Liver (tissue), 9 donors: ENCODE data around the gene MSLN. TPM values are rescaled to one million over a fixed set of nuclear protein-coding genes. Genes with fewer than 3 reads are reported as not detected.

Experiments used
- DNase-seq: peaks from one replicate; pipeline ENCODE4 v3.0.0-alpha.2; 2017; ENCODE audit warnings: low spot score
- H3K27ac ChIP-seq, 2 donors: one replicate each; pipeline ENCODE4 v1.7.0; 2013; ENCODE audit warnings: inconsistent platforms in 2 of 2, low read length in 2 of 2, control low read depth in 1 of 2, low read depth in 1 of 2, mild to moderate bottlenecking in 1 of 2
- H3K27me3 ChIP-seq, 4 donors: one replicate each; pipeline versions ENCODE4 v1.6.1 to v1.7.0; 2013; ENCODE audit warnings: low read length in 3 of 4, inconsistent platforms in 1 of 4, mild to moderate bottlenecking in 1 of 4, moderate library complexity in 1 of 4; ENCODE audit not compliant: control insufficient read depth in 4 of 4, insufficient read depth in 4 of 4
- H3K36me3 ChIP-seq, 4 donors: one replicate each; pipeline versions ENCODE4 v1.6.1 to v1.7.0; 2013; ENCODE audit warnings: low read length in 3 of 4, mild to moderate bottlenecking in 3 of 4, low read depth in 1 of 4, moderate library complexity in 1 of 4; ENCODE audit not compliant: control insufficient read depth in 4 of 4, insufficient read depth in 3 of 4
- H3K4me1 ChIP-seq, 4 donors: one replicate each; pipeline versions ENCODE4 v1.6.1 to v1.7.0; 2013; ENCODE audit warnings: low read length in 3 of 4, mild to moderate bottlenecking in 3 of 4, moderate library complexity in 1 of 4; ENCODE audit not compliant: control insufficient read depth in 4 of 4, insufficient read depth in 4 of 4
- H3K4me3 ChIP-seq, 3 donors: one replicate each; pipeline versions ENCODE4 v1.6.1 to v1.7.0; 2013; ENCODE audit warnings: low read length in 3 of 3, control low read depth in 1 of 3, low read depth in 1 of 3, mild to moderate bottlenecking in 1 of 3
- H3K9ac ChIP-seq, 2 donors: one replicate each; pipeline ENCODE4 v1.7.0; 2013; ENCODE audit warnings: low read length in 2 of 2, mild to moderate bottlenecking in 2 of 2, moderate library complexity in 2 of 2, control low read depth in 1 of 2, low read depth in 1 of 2
- H3K9me3 ChIP-seq, 4 donors: one replicate each; pipeline versions ENCODE4 v1.6.1 to v1.7.0; 2013; ENCODE audit warnings: low read length in 3 of 4; ENCODE audit not compliant: control insufficient read depth in 4 of 4
- EGR1 ChIP-seq, 2 donors: IDR thresholded peaks; 2 replicates each; pipeline ENCODE4 v1.6.1; 2016 to 2018; ENCODE audit warnings: antibody characterized with exemption in 2 of 2, low read depth in 2 of 2
- FOXA1 ChIP-seq: IDR thresholded peaks from 2 replicates; pipeline ENCODE4 v1.6.1; 2016; ENCODE audit warnings: antibody characterized with exemption
- FOXA2 ChIP-seq: IDR thresholded peaks from 2 replicates; pipeline ENCODE4 v1.6.1; 2016; ENCODE audit warnings: antibody characterized with exemption
- GABPA ChIP-seq, 2 donors: IDR thresholded peaks in 1 of 2; conservative IDR thresholded peaks in 1 of 2; 2 replicates each; pipeline ENCODE4 v1.6.1; 2016; ENCODE audit warnings: antibody characterized with exemption in 2 of 2, mild to moderate bottlenecking in 1 of 2, moderate library complexity in 1 of 2
- HNF4A ChIP-seq, 2 donors: conservative IDR thresholded peaks; 2 replicates each; pipeline ENCODE4 v1.6.1; 2016; ENCODE audit warnings: antibody characterized with exemption in 2 of 2, mild to moderate bottlenecking in 2 of 2
- JUND ChIP-seq, 2 donors: IDR thresholded peaks; 2 replicates each; pipeline ENCODE4 v1.6.1; 2016; ENCODE audit warnings: antibody characterized with exemption in 2 of 2
- NR2F2 ChIP-seq: IDR thresholded peaks from 2 replicates; pipeline ENCODE4 v1.6.1; 2016; ENCODE audit warnings: antibody characterized with exemption
- RXRA ChIP-seq, 2 donors: IDR thresholded peaks; 2 replicates each; pipeline ENCODE4 v1.6.1; 2017 to 2018; ENCODE audit warnings: antibody characterized with exemption in 2 of 2, mild to moderate bottlenecking in 1 of 2
- SP1 ChIP-seq: IDR thresholded peaks from 2 replicates; pipeline ENCODE4 v1.6.1; 2018; ENCODE audit warnings: antibody characterized with exemption, mild to moderate bottlenecking
- TAF1 ChIP-seq: conservative IDR thresholded peaks from 2 replicates; pipeline ENCODE4 v1.6.1; 2016; ENCODE audit warnings: antibody characterized with exemption, mild to moderate bottlenecking
- WGBS: extraction: QIAGEN DNeasy Blood & Tissue Kit; methylation state at CpG from one replicate; pipeline ENCODE4 v1.1.7; 2013; 5-methylcytosine and 5-hydroxymethylcytosine counted together
- polyA plus RNA-seq, 2 donors: library from polyadenylated mRNA; stranded (reverse) in 1 of 2; unstranded in 1 of 2; fragments of 200-250 nt in 1 of 2; fragments of >200 nt in 1 of 2; fragmentation: Nextera tagmentation in 1 of 2; extraction: Ambion mirVana in 1 of 2; gene quantifications; one replicate each; pipeline versions ENCODE4 v1.2.1 to v1.2.3, GENCODE V29; 2013 to 2015
- total RNA-seq, 2 donors: library from RNA; depleted of rRNA; stranded (reverse); fragments of >200 nt; gene quantifications; one replicate each; pipeline ENCODE4 v1.2.3, GENCODE V29; 2014
- TF ChIP-seq, protein P1 (sequence below): IDR thresholded peaks from 2 replicates; pipeline ENCODE4 v1.6.1; 2016; ENCODE audit warnings: antibody characterized with exemption
- TF ChIP-seq, protein P2 (sequence below): fragments of 150-350 bp; IDR thresholded peaks from 2 replicates; pipeline ENCODE4 v1.5.1; 2017; ENCODE audit warnings: improper control_type of control experiment, low read depth, low read length; ENCODE audit not compliant: missing input control
- TF ChIP-seq, protein P3 (sequence below): IDR thresholded peaks from 2 replicates; pipeline ENCODE4 v1.6.1; 2016; ENCODE audit warnings: antibody characterized with exemption
- donor health status: healthy.
- donor health status: healthy.
- donor health status: healthy.
- donor health status: healthy.
- donor health status: healthy.

The MSLN gene
- total and polyA plus RNA-seq, 4 donors, result 0.03 to 0.65 (median 0.08) TPM; not detected in 1

DNA sequence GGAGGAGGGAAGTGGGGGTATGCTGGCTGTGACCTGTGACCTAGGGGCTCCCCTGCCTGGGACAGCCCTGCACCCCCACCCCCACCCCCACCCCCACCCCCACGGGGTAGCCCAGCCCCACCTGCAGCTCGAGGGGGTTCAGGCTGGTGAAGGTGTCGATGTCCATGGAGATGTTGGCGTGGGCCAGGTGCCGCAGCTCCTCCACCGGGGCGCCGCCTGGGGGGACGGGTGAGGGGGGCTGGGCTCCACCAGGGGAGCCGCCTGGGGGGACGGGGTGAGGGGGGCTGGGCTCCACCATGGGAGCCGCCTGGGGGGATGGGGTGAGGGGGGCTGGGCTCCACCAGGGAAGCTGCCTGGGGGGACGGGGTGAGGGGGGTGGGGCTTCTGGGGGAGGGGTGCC lies 9.9 kb downstream of the MSLN start:
- Histone ChIP-seq H3K9ac (no peak overlapping the region), H3K27me3 (peaks cover 0 to 3% (median 0%) of the 10 kb centered on the region in 4 donors), H3K4me1 (no peaks in the 10 kb centered on the region), H3K4me3 (no peak overlapping the region), H3K9me3 (no peaks in the 10 kb centered on the region), H3K27ac (no peak overlapping the region), H3K36me3 (no peaks in the 10 kb centered on the region)
- TF ChIP-seq, protein P1, sequence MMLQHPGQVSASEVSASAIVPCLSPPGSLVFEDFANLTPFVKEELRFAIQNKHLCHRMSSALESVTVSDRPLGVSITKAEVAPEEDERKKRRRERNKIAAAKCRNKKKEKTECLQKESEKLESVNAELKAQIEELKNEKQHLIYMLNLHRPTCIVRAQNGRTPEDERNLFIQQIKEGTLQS, result no peak
- TF ChIP-seq NR2F2 (no peak), RXRA (IDR thresholded peaks at IDR 0.05) (no peak), JUND (IDR thresholded peaks at IDR 0.05) (no peak), EGR1 (IDR thresholded peaks at IDR 0.05; ENCODE audit: low read depth in 2 of 2) (no peak), FOXA2 (no peak), GABPA (IDR thresholded peaks at IDR 0.05 in 1 of 2, conservative IDR thresholded peaks at IDR 0.05 in 1 of 2) (no peak), HNF4A (conservative IDR thresholded peaks at IDR 0.05) (no peak), SP1 (no peak), FOXA1 (no peak), TAF1 (no peak)
- TF ChIP-seq, protein P2, sequence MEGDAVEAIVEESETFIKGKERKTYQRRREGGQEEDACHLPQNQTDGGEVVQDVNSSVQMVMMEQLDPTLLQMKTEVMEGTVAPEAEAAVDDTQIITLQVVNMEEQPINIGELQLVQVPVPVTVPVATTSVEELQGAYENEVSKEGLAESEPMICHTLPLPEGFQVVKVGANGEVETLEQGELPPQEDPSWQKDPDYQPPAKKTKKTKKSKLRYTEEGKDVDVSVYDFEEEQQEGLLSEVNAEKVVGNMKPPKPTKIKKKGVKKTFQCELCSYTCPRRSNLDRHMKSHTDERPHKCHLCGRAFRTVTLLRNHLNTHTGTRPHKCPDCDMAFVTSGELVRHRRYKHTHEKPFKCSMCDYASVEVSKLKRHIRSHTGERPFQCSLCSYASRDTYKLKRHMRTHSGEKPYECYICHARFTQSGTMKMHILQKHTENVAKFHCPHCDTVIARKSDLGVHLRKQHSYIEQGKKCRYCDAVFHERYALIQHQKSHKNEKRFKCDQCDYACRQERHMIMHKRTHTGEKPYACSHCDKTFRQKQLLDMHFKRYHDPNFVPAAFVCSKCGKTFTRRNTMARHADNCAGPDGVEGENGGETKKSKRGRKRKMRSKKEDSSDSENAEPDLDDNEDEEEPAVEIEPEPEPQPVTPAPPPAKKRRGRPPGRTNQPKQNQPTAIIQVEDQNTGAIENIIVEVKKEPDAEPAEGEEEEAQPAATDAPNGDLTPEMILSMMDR, result no peak
- DNase-seq, result no peak
- 80% methylated on average over 13 of the region's 13 CpGs for WGBS

DNA sequence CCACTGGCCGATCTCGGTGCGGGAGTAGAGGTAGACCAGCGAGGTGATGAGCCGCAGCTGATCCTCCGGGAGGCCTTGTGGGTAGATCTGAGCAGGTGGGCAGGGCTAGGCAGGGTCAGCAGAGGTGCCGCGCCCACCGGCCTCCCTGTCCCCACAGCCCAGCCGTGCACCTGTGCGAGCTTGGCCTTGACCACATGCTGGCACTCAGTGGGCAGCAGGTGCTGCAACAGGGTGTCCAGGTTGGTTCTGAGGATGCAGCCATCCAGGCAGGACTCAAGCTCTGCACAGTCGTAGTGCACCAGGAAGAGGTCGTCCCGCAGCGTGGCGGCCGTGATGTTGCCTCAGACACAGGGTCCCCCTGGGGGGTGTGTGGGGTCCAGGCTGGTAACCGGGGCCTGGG lies 12.4 kb downstream of the MSLN start:
- Histone ChIP-seq H3K36me3 (no peaks in the 10 kb centered on the region), H3K9me3 (no peaks in the 10 kb centered on the region), H3K27me3 (peaks cover 0 to 3% (median 0%) of the 10 kb centered on the region in 4 donors), H3K4me1 (no peaks in the 10 kb centered on the region), H3K4me3 (no peak overlapping the region), H3K9ac (no peak overlapping the region), H3K27ac (no peak overlapping the region)
- 84% methylated on average over 18 of the region's 18 CpGs for WGBS
- no peak for TF ChIP-seq TAF1
- no peak for TF ChIP-seq JUND (IDR thresholded peaks at IDR 0.05)
- TF ChIP-seq, protein P3, sequence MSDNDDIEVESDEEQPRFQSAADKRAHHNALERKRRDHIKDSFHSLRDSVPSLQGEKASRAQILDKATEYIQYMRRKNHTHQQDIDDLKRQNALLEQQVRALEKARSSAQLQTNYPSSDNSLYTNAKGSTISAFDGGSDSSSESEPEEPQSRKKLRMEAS, result no peak
- TF ChIP-seq FOXA2, result no peak
- TF ChIP-seq NR2F2, result no peak
- TF ChIP-seq, protein P2, result no peak
- no peak for TF ChIP-seq HNF4A (conservative IDR thresholded peaks at IDR 0.05)
- no peak for TF ChIP-seq RXRA (IDR thresholded peaks at IDR 0.05)
- no peak for TF ChIP-seq SP1
- TF ChIP-seq, protein P1, result no peak
- DNase-seq, result no peak
